A673 (cell line): ENCODE data around the gene ANKS1B. TPM values are rescaled to one million over a fixed set of nuclear protein-coding genes. Genes with fewer than 3 reads are reported as not detected.

Experiments
- BruUV-seq: library from RNA; stranded (reverse); fragments of 400-500 nt; replicated peaks from 2 replicates; lab custom pipeline; 2021; lab: Mats Ljungman, UMichigan
- CTCF ChIA-PET: fragments of 300-600 bp; sonication (Branson Sonifier 250); formaldehyde crosslinking; loops from one replicate; lab custom pipeline; 2022; ENCODE audit warnings: antibody characterized with exemption; lab: Charles Lee
- POLR2A ChIA-PET: fragments of 300-600 bp; sonication (Branson Sonifier 250); formaldehyde crosslinking; loops from one replicate; lab custom pipeline; 2022; ENCODE audit warnings: antibody characterized with exemption; ENCODE audit not compliant: low non-redundant PET; lab: Charles Lee
- DNase-seq: peaks from one replicate; pipeline ENCODE4 v3.0.0-alpha.2; 2015; ENCODE audit warnings: low spot score
- H3K27ac ChIP-seq: fragments of 200-600 bp; sonication (generic); 2 replicates; pipeline ENCODE4 v1.5.1; 2016; ENCODE audit warnings: mixed run types, low read depth, mild to moderate bottlenecking, mixed read lengths, antibody characterized with exemption, low read length; ENCODE audit not compliant: poor library complexity, severe bottlenecking
- H3K27me3 ChIP-seq: fragments of 200-600 bp; sonication (generic); replicated peaks from 2 replicates; pipeline ENCODE4 v1.6.1; 2017; ENCODE audit warnings: mixed run types, low read depth, mild to moderate bottlenecking, mixed read lengths, antibody characterized with exemption, low read length; ENCODE audit not compliant: insufficient read depth, poor library complexity
- H3K36me3 ChIP-seq: fragments of 200-600 bp; sonication (generic); 2 replicates; pipeline ENCODE4 v1.6.1; 2016; ENCODE audit warnings: mixed run types, mild to moderate bottlenecking, mixed read lengths, antibody characterized with exemption, low read length; ENCODE audit not compliant: insufficient read depth, poor library complexity, severe bottlenecking
- H3K4me1 ChIP-seq: fragments of 200-600 bp; sonication (generic); 2 replicates; pipeline ENCODE4 v1.6.1; 2017; ENCODE audit warnings: mixed run types, mild to moderate bottlenecking, mixed read lengths, antibody characterized with exemption, low read length; ENCODE audit not compliant: insufficient read depth, poor library complexity, severe bottlenecking
- H3K4me3 ChIP-seq: fragments of 200-600 bp; sonication (generic); 2 replicates; pipeline ENCODE4 v1.5.1; 2016; ENCODE audit warnings: low read depth, mixed run types, mild to moderate bottlenecking, mixed read lengths, low read length; ENCODE audit not compliant: poor library complexity, severe bottlenecking
- H3K9me3 ChIP-seq: fragments of 200-600 bp; sonication (generic); 2 replicates; pipeline ENCODE4 v1.6.1; 2016; ENCODE audit warnings: mixed run types, low read depth, mild to moderate bottlenecking, mixed read lengths, antibody characterized with exemption, low read length; ENCODE audit not compliant: poor library complexity, severe bottlenecking
- CTCF ChIP-seq: fragments of 300-800, 200-600 bp; sonication (generic); conservative IDR thresholded peaks from 2 replicates; pipeline ENCODE4 v1.5.1; 2017; ENCODE audit warnings: low read depth, mild to moderate bottlenecking, antibody characterized with exemption, low read length, moderate library complexity, mixed read lengths
- EZH2 ChIP-seq: fragments of 200-600 bp; sonication (generic); IDR thresholded peaks from 2 replicates; pipeline ENCODE4 v1.6.1; 2017; ENCODE audit warnings: borderline replicate concordance, low read depth, mild to moderate bottlenecking, mixed read lengths, antibody characterized with exemption, low read length; ENCODE audit not compliant: poor library complexity, severe bottlenecking
- intact Hi-C: fragments of 100-400 bp; cut with micrococcal nuclease; formaldehyde crosslinking; loops from one replicate; pipeline ENCODE4 v1.10.0; 2022; ENCODE audit not compliant: unreplicated experiment
- total RNA-seq: library from RNA; stranded (reverse); gene quantifications from 2 replicates; pipeline ENCODE4 v1.2.3, GENCODE V29; 2021

ANKS1B gene
- total RNA-seq, 1 experiment from 2014 or later, result 0.99 TPM

- Histone ChIP-seq H3K9me3 (no peaks in the 10 kb centered on the region), H3K36me3 (no peaks in the 10 kb centered on the region), H3K4me1 (no peaks in the 10 kb centered on the region), H3K4me3 (no peak overlapping the region), H3K27me3 (peaks cover 3% of the 10 kb centered on the region), H3K27ac (no peak overlapping the region)
- intact Hi-C loops, result no loop called here
- TF ChIP-seq EZH2 (no peak), CTCF (no peak)
- POLR2A ChIA-PET, result no interaction called here
- CTCF ChIA-PET, result no interaction called here
- DNase-seq, result no peak
- no TSS peak for BruUV-seq
Measured at GRCh38 chr12:99192489-99192888, 792.2 kb downstream of the ANKS1B start.

- no peak overlapping the region for H3K4me3 ChIP-seq
- no peaks in the 10 kb centered on the region for H3K9me3 ChIP-seq
- CTCF ChIA-PET, result no interaction called here
- intact Hi-C loops, result no loop called here
- H3K36me3 ChIP-seq, result no peaks in the 10 kb centered on the region
- BruUV-seq, result no TSS peak
- no peaks in the 10 kb centered on the region for H3K4me1 ChIP-seq
- H3K27ac ChIP-seq, result no peak overlapping the region
- no peak for DNase-seq
- POLR2A ChIA-PET, result no interaction called here
- TF ChIP-seq EZH2, result no peak
- TF ChIP-seq CTCF, result no peak
- H3K27me3 ChIP-seq, result no peaks in the 10 kb centered on the region
Measured at GRCh38 chr12:99176871-99177270, 807.9 kb downstream of the ANKS1B start.

GRCh38 chr12:99170461-99170860 is 814.3 kb downstream of the ANKS1B start:
- Histone ChIP-seq H3K27ac (no peak overlapping the region), H3K4me1 (no peaks in the 10 kb centered on the region), H3K27me3 (peaks cover 10% of the 10 kb centered on the region), H3K9me3 (no peaks in the 10 kb centered on the region), H3K36me3 (no peaks in the 10 kb centered on the region), H3K4me3 (no peak overlapping the region)
- TF ChIP-seq EZH2 (no peak), CTCF (no peak)
- DNase-seq, result no peak
- no TSS peak for BruUV-seq
- ChIA-PET POLR2A (no interaction called here), CTCF (no interaction called here)
- intact Hi-C loops, result loop anchor here (5.0 kb wide), 1 partner anchor 128 kb away; no protein-coding TSS in a partner anchor
